NCI-H146 treated with DMSO at 0.1 percent for 48 hours (cell line): ENCODE results near the gene TARS2.

Experiments used
- DNase-seq: peaks from one replicate; lab custom pipeline; 2025; ENCODE audit not compliant: unreplicated experiment; lab: John Stamatoyannopoulos, UW

TARS2 gene

DNA sequence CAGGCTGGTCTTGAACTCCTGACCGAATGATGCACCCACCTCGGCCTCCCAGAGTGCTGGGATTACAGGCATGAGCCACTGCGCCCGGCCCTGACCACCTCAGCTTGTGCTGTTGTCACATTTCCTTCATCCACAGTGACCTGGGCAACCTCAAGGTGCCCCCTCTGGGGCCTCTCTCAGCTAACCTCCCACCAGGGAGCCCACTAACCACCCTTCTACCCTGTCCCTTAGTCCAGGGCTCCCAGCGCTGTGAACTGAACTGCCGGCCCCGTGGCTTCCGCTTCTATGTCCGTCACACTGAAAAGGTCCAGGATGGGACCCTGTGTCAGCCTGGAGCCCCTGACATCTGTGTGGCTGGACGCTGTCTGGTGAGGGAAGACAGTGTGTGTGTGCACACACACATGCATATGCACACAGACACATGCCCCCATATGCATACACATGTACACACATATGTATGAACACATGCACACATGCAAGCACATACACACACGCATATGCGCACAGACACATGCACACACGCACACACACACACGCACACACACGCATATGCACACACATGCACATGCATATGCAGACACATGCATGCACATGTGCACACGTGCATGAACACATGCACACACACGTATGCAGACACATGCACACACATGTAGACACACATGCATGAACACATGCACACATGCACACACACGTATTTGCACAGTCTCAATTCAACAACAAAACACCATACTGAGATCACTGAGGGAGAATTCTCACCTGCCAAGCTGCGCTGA, 68.2 kb downstream of the TARS2 start:
- DNase-seq = no peak

DNA sequence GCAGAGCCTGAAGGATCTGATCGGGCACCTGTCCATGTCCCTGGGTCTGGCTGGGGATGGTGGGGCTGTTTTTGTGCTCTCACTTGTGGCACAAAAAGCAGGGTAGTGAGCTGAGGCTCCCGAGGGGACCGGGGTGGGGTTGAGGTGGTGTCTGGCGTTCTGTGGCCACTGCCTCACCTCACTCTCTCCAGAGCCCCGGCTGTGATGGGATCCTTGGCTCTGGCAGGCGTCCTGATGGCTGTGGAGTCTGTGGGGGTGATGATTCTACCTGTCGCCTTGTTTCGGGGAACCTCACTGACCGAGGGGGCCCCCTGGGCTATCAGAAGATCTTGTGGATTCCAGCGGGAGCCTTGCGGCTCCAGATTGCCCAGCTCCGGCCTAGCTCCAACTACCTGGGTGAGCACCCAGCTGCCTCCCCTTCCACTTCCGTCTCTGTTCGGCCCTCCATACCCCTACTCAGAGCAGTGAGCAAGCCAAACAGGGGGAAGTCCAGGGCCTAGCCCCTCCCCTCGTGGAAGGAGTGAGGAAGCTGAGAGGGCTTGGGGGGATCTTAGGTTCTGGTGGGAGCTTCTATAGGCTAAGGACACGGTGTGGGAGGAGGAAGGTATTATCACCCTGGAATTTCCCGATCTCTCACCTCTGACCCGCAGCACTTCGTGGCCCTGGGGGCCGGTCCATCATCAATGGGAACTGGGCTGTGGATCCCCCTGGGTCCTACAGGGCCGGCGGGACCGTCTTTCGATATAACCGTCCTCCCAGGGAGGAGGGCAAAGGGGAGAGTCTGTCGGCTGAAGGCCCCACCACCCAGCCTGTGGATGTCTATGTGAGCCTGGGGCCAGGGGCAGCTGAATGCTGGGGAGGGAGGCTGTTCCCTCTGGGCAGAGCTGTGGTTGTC, 69.0 kb downstream of the TARS2 start:
- no peak for DNase-seq

- no peak for DNase-seq
Measured at GRCh38 chr1:150557065-150557600, 69.9 kb downstream of the TARS2 start.
